SH-SY5Y (cell line): Measurements from ENCODE around the gene MAT2A.

ENCODE experiments used
- GATA2 ChIP-seq: IDR thresholded peaks from 2 replicates; pipeline ENCODE4 v1.6.1; 2011; ENCODE audit warnings: mild to moderate bottlenecking, low read depth, low read length
- GATA3 ChIP-seq: IDR thresholded peaks from 2 replicates; pipeline ENCODE4 v1.6.1; 2011; ENCODE audit warnings: low read depth, mild to moderate bottlenecking, low read length, moderate library complexity

GRCh38 chr2:85579266-85579935 is 40.4 kb downstream of the MAT2A start:
- TF ChIP-seq GATA2 (no peak), GATA3 (no peak)
